T-helper 1 cell treated with Interleukin-12 subunit alpha and Interleukin-12 subunit beta and Interleukin-4 antibody, amounts not matched to agents 30 ng/mL and 1 ng/mL, for 36 hours (primary cell): ENCODE data around the gene STMND1. TPM values are rescaled to one million over a fixed set of nuclear protein-coding genes. Genes with fewer than 3 reads are reported as not detected.
"Not testable (repeated sequence)": the region's sequence is repeated elsewhere in the genome, so short reads cannot be mapped to it uniquely, and the experiment has no call there.

ENCODE experiments used
- intact Hi-C: fragments of 100-400 bp; cut with micrococcal nuclease; formaldehyde crosslinking; loops from one replicate; pipeline ENCODE4 v1.15.1; 2024
- total RNA-seq: library from RNA; stranded (reverse); gene quantifications from 2 replicates; pipeline ENCODE4 v1.2.3, GENCODE V29; 2022

STMND1 gene
- not detected in 2 replicates for total RNA-seq

DNA sequence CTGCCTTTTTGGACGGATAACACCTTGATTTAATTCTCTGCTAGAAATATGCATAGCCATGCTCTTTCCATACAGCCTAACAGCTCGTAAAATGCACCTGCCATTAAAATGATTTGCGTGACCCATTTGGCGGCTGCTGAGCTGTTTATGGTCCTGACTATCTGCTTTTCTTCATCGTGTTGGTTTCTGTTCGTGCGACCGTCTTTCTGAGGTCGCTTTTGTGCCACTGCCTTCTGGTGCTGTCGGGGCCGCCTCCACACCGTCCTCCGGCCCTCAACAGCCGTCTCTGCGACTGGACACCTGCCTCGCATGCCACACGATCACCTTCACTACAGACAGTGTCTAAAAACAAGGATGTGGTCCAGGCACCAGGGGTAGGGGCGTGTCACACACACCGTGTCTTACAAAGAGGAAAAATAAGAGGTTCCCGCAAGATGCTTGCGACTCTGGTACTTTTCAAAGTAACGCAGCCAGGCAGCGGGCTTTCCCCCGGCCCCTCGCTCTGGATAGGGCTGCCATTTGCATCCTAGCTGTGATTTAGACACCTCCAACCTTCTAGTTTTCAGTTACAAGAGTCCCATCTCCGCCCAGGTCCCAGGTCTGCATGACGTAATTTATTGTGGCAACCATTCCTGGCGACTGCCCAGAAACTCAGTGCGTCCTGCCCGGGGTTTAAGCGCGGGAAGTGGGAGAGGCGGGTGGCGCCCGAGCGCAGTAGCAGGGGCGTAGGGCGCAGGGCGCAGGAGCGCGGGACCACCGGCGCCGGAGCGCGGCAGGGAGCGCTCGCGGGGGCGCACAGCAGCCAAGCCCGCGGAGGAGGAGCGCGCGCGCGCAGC lies at the start of gene STMND1:
Gene STMND1, plus strand, starts transcription at position 629 of the 836 bp plus-strand sequence. CDS start 208 bp downstream, outside the sequence.
- intact Hi-C loops, result no loop called here

DNA sequence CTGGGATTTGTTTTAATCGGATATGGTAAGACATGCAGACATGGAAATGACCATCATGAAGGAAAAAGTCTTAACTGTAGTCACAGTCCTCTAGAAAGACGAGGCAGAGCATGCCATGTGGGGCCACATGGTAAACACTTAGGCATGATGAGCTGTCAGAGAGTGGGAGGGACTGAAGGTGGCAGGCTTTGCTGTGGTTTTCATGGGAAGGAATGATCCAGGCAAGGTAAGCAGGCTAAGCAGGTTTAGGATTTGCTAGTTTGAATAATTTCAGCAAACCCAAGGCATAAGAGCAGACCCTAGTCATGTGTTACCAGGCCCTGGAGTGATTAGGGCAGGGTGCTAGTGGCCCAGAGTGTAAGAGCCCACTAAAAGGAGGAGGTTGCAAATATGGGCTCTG lies 47.2 kb upstream of the STMND1 start:
- intact Hi-C loops, result no loop called here

DNA sequence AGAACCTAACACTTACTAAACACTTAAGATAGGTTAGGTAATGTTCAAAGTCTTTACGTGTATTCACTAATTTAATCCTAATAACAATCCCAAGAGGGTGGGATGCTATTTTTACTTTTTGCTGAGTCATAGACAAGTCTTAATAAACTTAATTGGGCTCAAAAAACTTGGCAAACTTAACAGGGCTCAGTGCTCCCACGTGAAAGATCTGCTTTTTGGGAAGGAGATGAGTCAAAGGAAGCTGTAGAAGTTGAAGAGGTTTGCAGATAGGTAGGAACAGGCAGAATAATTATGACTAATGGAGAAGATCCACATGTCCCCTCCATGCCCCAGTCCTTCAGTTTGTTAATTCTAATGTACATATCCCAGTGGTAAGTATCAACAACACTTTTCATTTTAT lies 44.5 kb upstream of the STMND1 start:
- intact Hi-C loops, result no loop called here

- intact Hi-C loops, result no loop called here
These were observed 43.3 kb upstream of the STMND1 start for GRCh38 chr6:17058550-17058949.

DNA sequence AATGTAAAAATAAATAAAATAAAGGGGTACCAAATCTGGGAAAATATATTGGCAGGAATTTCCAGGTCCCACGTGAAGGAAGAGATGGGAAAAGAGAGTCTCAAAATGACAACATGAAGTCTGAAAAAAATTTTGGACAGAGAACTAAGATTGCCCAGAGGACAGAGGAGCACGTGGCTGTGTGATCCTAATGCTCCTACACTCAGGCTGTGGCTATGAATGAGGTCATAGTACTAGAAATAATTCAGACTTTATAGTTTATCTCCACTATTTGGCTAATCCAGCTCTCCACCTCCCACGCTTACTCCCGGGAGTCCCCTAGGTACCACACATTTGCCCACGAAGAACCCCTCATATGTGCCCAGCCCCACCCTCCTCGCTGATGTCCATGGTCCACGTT lies 42.8 kb upstream of the STMND1 start:
- intact Hi-C loops, result no loop called here

DNA sequence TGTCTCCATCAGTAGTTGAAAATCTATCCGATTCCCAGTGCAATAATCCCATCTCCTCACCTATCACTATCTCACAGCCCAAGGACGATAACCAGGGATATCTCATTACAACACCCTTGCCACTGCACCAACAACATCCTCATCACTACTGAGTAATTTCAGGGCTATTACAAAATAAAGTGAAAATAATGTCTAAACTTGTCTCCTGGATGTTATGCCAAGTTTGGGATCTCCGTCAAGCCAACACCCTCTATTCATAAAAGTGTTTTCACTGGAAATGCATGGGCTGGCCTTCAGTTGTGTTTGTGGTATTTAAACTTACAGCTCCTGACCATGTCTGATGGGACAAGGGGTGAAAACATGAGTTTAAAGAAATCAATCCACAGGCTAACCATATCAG lies 42.0 kb upstream of the STMND1 start:
- intact Hi-C loops, result no loop called here

- intact Hi-C loops, result no loop called here
These were observed 40.8 kb upstream of the STMND1 start for GRCh38 chr6:17061097-17061496.

DNA sequence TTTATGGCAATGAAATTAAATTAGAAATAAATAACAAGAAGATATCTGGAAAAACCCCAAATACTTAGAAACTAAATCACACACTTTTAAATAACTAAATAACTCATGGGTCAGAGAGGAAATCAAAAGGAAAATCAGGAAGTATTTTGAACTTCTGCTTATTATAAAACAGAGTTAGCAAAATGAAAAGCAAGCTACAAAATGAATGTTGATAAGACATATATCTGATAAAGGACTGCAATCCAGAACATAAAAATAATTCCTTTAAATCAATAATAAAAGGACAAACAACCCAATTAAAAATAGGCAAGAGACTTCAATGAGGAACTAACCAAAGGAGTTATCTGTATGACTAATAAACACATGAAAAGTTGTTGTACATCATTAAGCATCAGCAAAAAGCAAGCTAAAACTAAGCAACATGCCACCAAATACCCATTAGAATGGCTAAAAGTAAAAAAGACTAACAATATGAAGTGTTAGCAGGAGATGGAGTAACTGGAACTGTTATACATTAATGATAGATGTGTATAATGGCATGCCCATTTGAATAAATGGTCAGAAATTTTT lies 38.9 kb upstream of the STMND1 start:
- intact Hi-C loops, result no loop called here

DNA sequence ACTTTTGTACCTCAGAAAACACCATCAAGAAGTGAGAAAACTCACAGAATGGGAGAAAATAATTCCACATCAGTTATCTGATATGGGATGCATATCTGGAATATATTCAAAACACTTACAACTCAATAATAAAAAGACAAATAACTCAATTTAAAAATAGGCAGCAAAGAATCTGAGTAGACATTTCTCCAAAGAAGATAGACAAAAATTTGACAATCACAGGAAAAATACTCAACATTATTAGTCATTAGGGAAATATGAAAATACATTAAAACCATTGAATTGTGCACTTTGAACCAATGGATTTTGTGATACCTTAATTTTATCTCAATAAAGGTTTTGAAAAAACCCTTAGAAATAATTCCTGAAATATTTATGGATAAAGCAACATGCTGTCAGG lies 36.9 kb upstream of the STMND1 start:
- intact Hi-C loops, result no loop called here

DNA sequence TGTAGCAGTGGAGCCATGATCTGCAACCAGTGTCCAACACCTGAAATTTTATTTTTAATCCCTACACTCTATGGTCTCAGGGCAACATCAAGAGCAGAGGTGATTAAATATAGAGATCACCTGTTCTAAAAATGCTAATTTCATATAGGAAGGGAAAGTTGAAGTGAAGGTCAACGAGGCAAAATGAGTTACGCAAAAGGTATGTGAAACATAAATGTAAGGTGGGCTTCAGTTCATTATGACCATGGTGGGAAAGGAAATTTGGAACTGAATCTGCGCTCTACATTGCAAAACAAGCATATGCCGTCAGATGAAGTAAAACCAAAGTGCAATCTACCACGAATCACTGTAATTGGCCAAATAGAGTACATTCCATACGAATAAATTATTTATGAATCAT lies 35.2 kb upstream of the STMND1 start:
- intact Hi-C loops, result no loop called here

DNA sequence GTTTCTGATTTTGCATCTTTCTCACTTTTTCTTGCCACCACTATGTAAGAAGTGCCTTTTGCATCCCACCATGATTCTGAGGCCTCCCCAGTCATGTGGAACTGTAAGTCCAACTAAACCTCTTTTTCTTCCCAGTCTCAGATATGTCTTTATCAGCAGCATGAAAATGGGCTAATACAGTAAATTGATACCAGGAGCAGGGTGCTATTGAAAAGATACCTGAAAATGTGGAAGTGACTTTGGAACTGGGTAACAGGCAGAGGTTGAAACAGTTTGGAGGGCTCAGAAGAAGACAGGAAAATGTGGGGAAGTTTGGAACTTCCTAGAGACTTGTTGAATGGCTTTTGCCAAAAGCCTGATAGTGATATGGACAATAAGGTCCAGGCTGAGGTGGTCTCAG lies 32.9 kb upstream of the STMND1 start:
- intact Hi-C loops, result not testable (repeated sequence)

DNA sequence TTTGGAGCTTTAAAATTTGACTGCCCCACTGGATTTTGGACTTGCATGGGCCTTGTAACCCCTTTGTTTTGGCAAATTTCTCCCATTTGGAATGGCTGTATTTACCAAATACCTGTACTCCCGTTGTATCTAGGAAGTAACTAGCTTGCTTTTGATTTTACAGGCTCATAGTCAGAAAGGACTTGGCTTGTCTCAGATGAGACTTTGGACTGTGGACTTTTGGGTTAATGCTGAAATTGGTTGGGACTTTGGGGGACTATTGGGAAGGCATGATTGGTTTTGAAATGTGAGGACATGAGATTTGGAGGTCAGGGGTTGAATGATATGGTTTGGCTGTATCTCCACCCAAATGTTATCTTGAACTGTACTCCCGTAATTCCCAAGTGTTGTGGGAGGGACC lies 31.4 kb upstream of the STMND1 start:
- intact Hi-C loops, result not testable (repeated sequence)

GRCh38 chr6:17073596-17073995 lies 28.3 kb upstream of the STMND1 start:
- intact Hi-C loops, result not testable (repeated sequence)

- intact Hi-C loops, result no loop called here
These were observed 20.6 kb upstream of the STMND1 start for GRCh38 chr6:17081273-17081672.

DNA sequence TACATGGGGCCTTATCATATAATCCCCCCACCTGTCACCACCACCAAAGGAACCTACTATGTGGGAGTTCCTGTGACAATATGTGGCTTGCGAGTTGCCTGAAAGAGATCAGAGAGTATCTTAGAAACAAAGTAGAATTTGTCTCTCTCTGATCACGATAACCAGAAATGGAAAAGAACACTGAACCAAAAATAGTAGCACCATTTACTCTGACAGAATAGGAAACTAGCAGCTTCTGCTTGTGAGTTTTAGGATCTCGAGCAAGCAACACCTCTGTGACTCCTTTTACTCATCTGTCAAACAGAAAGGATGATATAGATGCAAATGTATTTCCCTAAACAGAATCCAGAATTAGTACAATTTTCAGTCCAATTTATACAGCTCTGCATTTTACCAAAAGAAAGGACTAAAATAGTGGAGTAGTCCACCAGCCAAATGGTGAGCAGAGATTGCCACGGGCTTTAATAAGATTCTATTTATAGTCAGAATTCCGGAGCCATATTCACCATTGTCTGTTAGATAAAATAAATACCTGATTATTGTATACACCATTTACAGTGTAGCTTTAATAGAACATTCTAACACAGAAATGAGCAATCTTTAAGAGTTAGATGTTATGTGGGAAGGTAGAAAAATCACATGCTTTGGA lies 19.9 kb upstream of the STMND1 start:
- intact Hi-C loops, result no loop called here

GRCh38 chr6:17083397-17083796 lies 18.5 kb upstream of the STMND1 start:
- intact Hi-C loops, result no loop called here

DNA sequence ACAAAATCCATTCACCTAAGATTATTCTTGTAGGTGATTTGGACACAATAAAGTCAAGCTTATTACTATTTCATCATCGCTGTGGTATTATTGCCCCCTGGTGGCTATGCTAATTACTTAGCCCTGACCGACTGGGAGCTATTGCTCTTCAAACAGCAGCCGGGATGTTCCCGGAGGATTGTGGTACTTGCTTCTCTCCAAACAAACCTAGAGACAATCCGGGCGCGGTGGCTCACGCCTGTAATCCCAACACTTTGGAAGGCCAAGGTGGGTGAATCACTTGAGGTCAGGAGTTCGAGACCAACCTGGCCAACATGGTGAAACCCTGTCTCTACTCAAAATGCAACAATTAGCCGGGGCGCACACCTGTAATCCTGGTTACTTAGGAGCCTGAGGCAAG lies 15.4 kb upstream of the STMND1 start:
- intact Hi-C loops, result loop anchor here (2.0 to 5.0 kb wide), 3 partner anchors 324 to 754 kb away; partner anchors contain the start of gene ATXN1

- intact Hi-C loops, result loop anchor here (5.0 kb wide), 2 partner anchors 326 to 576 kb away; partner anchors contain the start of gene ATXN1
These were observed 13.7 kb upstream of the STMND1 start for GRCh38 chr6:17088091-17088611.

DNA sequence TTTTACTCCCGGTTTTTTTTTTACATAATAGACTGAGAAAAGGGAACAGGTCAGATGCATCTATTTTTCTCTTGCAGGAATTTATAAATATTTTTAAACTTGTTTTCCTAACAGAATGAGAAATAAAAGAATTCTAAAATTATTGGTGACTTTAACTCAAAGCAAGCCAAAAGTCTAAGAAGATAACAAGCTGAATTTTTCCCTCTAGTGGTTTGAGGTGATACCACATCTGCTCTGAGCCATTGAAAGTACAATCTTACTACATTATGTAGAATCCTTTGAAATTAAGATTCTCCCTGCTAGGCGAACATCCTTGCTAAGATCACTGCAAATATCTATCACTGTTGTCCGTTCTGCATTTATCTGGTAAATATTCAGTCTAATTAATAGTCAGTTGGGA lies 10.7 kb upstream of the STMND1 start:
- intact Hi-C loops, result no loop called here

DNA sequence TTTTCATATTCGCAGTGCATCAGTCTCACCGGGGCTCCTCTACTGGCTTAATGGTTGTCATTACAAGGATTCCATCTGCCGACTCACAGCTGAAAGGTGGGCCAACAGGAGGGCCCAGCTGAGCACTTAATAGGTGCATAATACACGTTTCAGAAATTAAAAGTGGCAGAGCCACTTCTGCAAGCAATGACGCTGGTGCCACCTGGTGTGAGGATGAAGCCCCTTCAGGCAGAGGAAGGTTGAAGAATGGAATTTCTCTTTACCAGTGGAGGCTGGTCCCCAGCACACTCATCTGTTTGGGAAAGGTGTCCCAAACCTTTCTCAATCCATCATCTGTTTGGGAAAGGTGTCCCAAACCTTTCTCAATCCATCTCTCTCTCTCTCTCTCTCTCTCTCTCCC lies 8.2 kb upstream of the STMND1 start:
- intact Hi-C loops, result no loop called here

DNA sequence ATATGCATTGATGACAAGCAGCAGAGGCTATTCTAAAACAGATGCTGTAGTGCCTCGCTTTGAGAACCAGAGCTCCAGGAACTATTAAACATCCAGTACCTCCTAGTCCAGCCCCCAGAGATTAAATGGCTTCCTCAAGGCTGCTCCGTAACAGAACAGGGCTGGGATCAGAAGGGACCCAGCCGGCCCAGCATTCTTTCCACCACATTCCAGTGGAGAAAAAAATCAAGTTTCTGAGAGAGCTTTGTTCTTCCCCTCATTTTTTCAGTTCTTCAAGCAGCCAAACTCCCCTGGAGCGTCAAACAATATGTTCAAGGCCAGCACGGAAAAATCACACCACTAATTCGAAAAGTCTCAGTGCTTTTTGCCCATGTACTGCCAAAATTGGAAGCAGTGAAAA lies 5.8 kb upstream of the STMND1 start:
- intact Hi-C loops, result no loop called here

DNA sequence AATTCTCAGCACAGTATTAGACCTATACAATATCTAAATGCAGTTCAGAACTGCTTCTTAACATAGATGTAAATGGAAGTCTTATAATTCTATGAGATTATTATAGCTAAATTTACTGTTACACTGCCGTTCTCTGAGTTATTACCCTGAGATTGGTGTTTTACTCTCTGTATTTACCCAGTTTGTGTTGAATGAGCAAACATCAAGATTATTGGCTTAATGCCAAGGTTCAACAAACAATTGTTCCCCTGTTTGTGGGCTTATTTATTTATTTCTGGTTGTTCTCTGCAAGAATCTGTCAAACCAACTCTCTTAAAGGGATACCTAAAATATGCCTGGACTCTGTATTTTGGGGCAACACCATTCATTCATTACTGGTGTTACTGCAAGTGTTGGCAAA lies 5.2 kb upstream of the STMND1 start:
- intact Hi-C loops, result no loop called here
